Panc1 (cell line): ENCODE results near the gene MRGPRD.

Experiments
- POLR2AphosphoS5 ChIP-seq: IDR thresholded peaks from 2 replicates; pipeline ENCODE4 v1.6.1; 2012; ENCODE audit warnings: mild to moderate bottlenecking, low read depth, low read length, moderate library complexity
- TCF7L2 ChIP-seq: IDR thresholded peaks from 2 replicates; pipeline ENCODE4 v1.6.1; 2011; ENCODE audit warnings: mild to moderate bottlenecking, low read depth, low read length, inconsistent platforms
- TF ChIP-seq, protein P1 (sequence below): fragments of 450-650 bp; IDR thresholded peaks from 2 replicates; pipeline ENCODE4 v1.5.1; 2017; ENCODE audit warnings: mild to moderate bottlenecking
- TF ChIP-seq, protein P2 (sequence below), 2 experiments: IDR thresholded peaks; 2 replicates each; pipeline ENCODE4 v1.6.1; 2011 to 2012; ENCODE audit warnings: low read depth in 2 of 2, control low read depth in 1 of 2, low read length in 1 of 2, mild to moderate bottlenecking in 1 of 2, moderate library complexity in 1 of 2; ENCODE audit not compliant: insufficient read depth in 1 of 2

DNA sequence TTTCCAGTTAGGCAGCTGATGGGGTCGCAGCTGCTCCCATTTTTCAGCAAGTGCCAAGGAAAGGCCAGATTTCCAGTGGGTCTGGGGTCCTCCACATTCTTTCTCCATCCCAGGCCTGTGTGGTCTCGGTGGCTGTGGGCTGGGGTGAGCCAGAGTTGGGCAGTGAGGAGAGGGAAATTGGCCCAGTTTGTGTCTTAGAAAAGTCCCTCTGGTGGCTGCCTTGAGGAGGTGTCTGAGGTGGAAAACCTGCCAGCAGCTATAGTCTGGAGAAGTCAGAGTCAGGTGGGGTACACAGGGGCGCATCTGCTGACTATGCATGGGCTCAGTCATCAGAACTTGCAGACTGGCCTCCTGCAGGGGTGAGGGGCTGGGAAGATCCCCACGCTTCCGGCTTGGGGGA lies 30.5 kb downstream of the MRGPRD start:
- TF ChIP-seq, protein P1, sequence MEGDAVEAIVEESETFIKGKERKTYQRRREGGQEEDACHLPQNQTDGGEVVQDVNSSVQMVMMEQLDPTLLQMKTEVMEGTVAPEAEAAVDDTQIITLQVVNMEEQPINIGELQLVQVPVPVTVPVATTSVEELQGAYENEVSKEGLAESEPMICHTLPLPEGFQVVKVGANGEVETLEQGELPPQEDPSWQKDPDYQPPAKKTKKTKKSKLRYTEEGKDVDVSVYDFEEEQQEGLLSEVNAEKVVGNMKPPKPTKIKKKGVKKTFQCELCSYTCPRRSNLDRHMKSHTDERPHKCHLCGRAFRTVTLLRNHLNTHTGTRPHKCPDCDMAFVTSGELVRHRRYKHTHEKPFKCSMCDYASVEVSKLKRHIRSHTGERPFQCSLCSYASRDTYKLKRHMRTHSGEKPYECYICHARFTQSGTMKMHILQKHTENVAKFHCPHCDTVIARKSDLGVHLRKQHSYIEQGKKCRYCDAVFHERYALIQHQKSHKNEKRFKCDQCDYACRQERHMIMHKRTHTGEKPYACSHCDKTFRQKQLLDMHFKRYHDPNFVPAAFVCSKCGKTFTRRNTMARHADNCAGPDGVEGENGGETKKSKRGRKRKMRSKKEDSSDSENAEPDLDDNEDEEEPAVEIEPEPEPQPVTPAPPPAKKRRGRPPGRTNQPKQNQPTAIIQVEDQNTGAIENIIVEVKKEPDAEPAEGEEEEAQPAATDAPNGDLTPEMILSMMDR = no peak
- TF ChIP-seq, protein P2, sequence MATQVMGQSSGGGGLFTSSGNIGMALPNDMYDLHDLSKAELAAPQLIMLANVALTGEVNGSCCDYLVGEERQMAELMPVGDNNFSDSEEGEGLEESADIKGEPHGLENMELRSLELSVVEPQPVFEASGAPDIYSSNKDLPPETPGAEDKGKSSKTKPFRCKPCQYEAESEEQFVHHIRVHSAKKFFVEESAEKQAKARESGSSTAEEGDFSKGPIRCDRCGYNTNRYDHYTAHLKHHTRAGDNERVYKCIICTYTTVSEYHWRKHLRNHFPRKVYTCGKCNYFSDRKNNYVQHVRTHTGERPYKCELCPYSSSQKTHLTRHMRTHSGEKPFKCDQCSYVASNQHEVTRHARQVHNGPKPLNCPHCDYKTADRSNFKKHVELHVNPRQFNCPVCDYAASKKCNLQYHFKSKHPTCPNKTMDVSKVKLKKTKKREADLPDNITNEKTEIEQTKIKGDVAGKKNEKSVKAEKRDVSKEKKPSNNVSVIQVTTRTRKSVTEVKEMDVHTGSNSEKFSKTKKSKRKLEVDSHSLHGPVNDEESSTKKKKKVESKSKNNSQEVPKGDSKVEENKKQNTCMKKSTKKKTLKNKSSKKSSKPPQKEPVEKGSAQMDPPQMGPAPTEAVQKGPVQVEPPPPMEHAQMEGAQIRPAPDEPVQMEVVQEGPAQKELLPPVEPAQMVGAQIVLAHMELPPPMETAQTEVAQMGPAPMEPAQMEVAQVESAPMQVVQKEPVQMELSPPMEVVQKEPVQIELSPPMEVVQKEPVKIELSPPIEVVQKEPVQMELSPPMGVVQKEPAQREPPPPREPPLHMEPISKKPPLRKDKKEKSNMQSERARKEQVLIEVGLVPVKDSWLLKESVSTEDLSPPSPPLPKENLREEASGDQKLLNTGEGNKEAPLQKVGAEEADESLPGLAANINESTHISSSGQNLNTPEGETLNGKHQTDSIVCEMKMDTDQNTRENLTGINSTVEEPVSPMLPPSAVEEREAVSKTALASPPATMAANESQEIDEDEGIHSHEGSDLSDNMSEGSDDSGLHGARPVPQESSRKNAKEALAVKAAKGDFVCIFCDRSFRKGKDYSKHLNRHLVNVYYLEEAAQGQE (IDR thresholded peaks at IDR 0.05; ENCODE audit: insufficient read depth in 1 of 2, low read depth in 2 of 2, low read length in 1 of 2) = no peak
- no peak for TF ChIP-seq POLR2AphosphoS5
- TF ChIP-seq TCF7L2 = no peak
